Ramos (cell line): ENCODE data around the gene MRPL43.

Source experiments
- in situ Hi-C: fragments of 300-500 bp; cut with MboI; formaldehyde crosslinking; loops from one replicate; pipeline ENCODE4 v1.14.3; 2022; ENCODE audit warnings: low sequenced_read_pairs; ENCODE audit not compliant: unreplicated experiment

MRPL43 gene

DNA sequence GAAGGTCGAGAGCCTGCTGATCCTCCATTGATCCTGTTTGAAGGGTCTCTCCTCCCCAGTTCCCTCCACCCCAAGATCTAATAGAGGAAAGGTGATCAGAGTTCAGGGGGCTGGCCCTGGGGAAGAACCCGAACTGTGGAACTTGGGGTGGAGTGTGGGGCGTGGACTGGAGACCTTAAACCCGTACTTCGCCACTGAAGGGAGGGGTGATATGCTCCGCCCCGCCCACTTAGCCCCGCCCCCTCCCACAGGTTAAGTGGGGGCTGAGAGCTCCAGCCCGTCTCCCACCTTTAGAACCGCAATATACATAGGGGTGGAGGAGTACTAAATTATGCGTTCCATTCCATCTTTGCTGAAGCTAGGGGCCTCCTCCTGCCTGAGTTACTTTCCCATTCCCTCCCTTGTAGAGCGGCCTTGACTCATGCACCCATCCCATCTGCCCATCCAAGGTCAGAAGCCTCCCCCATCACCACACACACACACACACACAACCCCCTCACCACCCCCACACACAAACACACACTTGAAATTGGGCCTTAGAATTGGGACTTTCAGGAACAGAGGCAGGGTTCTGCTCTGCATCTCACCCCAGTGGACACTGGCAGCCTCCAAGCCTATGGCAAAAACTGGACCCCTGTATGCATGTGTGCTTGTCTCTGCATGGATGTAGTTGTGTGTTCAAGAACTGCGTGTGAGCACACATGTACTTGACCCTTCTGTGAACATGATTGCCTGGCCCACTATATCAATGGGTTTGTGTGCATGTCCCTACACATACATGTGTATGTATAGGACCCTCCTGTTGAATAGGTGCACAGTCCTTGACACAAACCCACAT, 17.0 kb downstream of the MRPL43 start:
- in situ Hi-C loops = no loop called here

DNA sequence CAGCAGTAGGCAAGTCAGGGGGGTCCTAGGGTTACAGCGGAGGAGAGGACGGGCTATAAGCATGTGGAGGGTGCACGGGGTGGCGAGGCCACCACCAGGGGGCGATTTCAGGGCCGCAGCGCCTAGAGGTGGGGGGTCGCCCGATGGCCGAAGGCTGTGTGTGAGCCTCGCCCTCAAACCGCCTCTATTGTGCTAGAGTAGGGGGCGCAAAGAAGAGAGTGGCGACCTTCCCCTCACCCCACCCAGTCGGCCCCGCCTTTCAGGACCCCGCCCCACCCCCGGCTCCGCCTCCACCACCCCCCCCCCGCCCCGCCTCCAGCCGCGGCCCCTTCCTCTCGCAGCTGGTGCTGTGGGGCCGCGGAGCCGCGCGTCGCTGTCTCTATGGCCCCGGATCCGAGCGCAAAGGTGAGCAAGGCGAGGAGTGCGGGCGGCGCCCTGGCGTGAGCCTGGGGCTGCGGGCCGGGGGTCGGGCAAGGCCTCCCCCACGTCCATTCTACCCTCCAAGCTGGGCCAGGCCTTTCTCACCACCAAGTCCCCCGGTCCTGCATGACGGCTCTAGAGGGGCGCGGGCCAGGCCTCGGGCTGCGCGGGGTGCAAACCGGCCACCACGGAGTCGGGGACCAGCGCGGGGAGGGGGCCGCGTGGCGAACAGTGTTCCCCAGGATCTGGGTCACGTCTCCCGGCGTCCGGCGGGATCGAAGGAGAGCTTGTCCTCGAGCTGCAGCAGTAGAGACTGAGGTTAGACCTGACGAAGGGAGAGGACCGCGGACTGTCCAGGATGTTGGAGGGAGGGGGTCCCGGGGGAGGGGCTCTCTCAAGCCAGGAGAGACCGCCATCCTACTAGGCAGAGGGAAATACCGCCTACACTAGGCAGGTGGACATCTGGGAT, 17.9 kb downstream of the MRPL43 start, which contains the start of gene SEMA4G:
TSS of gene SEMA4G (plus strand) at position 318 of the 889 bp plus-strand sequence. CDS start 3,409 bp downstream, outside the sequence.
- in situ Hi-C loops = no loop called here

DNA sequence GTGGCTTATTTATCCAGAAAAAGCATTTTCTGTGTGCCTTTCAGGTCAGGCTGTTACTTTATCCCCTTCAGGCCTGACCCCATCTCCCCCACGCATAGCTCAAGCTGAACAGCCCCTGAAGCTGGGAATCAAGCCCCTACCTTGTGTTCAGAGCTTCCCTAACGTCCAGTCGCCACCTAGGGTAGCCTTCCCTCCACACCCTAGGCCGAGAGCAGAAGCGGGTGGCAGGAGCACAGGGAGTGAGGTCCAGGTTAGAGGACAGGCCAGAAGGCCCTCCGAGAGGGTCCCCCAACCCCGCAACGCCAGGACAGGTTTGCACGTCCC, 18.5 kb downstream of the MRPL43 start:
- in situ Hi-C loops = no loop called here

DNA sequence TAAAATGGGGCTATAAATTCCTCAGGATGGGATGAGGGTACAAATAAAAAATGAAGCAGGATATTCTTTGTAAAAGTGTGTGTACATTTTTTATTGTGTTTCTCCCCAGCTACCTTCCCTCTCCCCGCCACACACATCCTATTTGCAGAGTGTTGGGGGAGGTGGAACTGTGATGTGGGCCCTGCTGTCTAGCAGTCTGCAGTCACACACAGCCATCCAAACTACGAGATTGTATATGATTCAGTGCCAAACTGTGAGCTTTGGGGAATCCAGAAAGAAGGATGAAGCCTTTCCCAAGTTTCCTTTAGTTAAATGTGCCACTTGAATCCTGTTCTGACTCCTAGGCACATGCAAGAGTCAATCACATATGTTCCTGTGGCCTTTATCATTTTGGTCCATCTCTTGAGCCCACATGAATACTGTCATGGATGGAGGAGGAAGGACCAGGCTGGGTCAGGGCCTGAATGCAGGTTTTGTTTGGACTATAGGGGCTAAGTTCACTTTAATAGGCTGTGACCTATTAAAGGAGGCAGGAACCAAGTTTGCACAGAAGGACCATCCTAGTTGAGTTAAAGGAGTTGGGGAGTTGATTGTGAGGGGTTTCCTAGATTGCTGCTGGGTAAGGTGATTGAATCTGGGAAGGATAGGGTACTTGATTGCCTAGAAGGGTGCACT, 19.1 kb downstream of the MRPL43 start:
- in situ Hi-C loops = no loop called here

DNA sequence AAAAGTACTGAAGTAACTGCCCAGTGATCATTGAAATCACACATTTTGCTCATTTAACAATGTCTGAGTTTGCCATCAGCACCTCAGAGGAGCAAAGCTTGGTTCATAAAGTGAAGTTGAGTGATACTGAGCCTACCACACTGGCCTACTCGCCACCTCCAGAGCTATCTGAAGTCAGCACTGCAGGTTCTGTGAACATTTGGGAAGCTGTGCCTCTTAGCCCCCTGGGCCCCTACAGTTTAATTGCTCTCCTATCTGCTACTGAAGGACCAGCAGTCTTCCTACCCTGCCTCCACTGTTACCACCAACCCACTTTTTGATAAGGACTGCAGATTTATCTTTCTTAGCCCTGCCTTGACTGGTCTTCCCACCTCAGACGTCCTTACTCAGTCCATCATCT, 20.0 kb downstream of the MRPL43 start:
- in situ Hi-C loops = no loop called here

DNA sequence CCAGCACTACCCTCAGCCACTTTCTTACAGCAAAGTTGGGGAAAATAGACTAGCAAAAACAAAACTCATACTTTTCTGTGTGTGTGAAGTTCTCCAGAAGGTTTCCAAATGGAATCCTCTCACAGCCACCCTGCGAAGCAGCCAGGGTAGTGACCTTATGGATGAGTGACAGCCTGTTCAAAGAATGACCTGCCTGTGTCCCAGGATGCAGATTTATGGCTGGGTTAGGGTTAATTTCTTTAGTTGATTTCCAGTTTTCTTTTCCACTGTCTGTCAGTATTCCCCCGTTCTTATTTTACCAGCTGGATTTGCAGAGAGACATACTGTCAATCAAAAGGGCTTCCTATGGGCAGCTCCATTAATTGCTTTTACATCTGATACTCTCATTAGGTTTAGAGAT, 20.4 kb downstream of the MRPL43 start:
- in situ Hi-C loops = no loop called here

DNA sequence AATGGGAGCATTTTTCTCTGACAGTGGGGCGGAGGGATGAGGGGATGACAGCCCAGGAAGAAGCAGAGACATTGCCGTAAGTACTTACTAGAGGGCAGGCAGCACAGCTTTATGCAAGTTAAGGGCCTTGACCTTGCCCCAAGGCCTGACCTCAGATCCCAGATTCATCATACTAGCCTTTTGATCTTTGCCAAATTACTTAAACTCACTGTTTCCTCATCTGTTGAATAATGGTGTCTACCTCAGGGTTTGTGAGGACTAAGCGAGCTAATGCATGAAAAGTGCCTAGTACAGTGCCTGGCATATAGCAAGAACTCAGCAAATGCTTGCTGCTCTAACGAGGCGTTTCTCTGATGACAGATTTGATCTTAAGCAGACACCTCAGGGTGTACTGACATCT, 21.5 kb downstream of the MRPL43 start:
- in situ Hi-C loops = no loop called here

DNA sequence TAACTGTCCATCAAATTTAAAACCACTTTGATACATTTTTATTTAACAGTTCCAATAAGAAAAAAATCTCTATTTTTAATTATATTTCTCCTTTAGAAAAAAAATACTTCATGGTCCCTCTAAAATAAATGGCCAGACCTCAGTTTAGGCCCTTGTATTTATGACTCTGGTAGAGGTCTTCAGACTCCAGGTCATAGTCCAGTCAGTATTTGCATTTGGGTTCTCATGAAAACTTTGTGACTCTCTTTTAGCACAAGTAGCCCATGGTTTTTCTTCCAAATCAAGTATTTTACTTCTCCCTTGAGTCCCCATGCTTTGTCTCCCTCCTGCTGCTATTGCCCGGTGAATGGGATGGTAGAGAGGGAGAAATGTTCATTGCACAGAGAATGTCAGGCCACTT, 23.5 kb downstream of the MRPL43 start:
- in situ Hi-C loops = no loop called here

DNA sequence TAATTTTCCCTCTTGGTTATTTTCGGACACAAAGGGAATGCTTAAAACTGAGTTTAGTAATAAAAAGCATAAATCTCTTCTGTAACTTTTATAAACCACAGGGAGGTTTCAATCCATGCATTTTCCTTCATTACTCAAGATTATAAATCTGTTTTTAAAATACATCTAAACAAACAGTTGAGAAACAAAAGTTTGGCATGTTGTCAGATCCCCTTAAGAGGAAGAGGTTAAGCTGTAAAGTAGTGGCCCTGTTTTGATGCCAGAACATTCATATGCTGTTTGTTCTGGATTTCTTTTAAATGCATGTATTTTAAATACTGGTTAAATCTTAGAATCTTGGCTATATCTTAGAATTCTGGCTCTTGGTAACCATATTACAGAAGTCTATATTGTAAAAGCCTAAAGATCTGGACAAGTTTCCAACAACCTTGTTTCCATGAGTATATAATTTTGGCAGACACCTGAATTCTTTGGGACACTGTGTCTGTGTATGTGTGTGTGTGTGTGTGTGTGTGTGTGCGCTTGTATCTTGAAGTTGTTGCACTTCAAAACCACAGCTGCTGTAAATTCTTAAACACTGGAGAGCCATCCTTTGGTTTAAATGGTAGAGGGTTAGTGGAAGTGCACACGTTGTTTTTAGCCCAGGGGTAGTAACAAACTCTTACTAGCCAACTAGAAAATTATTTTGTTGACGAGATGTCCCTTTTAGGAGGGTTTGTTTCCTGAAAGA, 24.8 kb downstream of the MRPL43 start:
- in situ Hi-C loops = no loop called here

DNA sequence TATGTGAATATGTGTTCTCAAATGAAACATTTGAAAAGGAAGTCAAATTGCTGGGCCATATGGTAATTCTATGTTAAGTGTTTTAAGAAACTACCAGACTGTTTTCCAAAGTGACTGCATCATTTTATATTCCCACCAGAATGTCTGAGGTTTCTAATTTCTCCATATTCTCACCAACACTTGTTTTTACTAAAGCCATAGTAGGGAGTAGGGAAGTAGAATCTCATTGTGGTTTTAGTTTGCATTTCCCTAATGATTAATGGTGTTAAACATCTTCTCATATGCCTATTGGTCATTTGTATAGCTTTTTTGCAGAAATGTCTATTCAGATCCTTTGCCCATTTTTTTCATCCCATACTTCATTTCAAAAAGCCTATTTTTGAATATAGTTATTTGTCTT, 27.0 kb downstream of the MRPL43 start:
- in situ Hi-C loops = no loop called here

DNA sequence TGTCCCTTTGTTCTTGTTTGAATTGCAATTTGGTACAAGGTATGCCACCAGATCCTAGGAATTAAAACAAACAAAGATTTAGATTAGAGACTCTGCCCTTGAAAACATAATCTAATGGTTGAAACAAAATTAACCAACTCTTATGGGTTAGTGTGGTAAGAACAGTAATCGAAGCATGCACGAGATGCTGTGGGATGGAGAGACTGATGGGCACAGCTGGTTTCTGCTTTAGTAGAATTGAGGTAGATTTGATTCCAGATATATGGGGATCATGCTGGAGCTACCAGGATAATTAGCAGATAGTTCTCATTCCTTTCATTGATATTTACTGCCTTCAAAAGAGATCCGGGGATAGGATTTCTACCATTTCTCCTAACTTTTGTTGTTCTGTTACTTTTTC, 38.4 kb downstream of the MRPL43 start:
- in situ Hi-C loops = no loop called here

DNA sequence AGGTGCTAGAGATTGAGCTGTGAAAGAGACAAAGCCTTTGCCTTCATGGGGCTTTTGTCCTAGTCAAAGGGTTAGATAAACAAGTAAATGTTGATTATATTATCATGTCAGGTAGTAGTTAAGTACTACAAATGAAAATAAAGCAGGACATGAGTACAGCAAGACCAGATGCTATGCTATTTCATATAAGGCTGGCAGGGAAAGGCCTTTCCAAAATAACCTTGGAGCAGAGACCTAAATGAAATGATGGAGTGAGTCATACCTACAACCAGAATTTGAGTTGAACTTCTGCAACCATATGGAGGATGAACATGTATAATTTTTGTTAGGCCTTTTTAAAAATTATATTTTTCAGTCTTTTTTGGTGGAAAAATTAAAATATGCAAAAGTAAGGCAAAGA, 41.5 kb downstream of the MRPL43 start:
- in situ Hi-C loops = no loop called here

DNA sequence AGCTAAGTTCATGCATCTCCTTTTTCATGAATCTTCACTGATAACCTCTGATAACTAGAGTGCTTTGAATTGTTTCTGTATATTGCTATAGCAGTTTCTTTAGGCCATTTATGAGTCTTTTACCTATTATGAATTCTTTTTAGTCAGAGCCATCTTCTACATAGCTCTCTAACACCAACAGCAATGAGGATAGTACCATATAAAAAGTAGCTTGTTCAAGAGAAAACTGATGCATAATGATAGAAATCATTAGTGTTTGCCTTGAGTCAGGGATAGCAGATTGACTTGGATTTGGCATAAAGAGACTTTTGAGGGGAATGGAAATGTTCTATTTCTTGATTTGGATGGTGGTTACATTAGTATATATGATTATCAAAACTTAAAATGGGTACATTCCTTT, 43.8 kb downstream of the MRPL43 start:
- in situ Hi-C loops = no loop called here

DNA sequence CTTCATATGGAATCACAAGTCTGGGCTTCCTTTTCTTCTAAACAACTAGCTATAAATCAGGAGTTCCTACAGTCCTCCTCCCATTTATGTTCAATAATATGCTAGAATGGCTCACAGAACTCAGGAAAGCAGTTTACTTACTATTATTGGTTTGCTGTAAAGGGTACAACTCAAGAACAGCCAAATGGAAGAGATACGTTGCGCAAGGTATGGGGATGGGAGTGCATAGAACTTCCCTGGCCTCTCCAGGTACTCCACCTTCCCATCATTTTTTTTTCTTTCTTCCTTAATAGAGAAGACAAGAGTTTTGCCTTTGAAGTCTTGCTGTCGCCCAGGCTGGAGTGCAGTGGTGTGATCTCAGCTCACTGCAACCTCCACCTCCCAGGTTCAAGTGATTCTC, 45.1 kb downstream of the MRPL43 start:
- in situ Hi-C loops = no loop called here

DNA sequence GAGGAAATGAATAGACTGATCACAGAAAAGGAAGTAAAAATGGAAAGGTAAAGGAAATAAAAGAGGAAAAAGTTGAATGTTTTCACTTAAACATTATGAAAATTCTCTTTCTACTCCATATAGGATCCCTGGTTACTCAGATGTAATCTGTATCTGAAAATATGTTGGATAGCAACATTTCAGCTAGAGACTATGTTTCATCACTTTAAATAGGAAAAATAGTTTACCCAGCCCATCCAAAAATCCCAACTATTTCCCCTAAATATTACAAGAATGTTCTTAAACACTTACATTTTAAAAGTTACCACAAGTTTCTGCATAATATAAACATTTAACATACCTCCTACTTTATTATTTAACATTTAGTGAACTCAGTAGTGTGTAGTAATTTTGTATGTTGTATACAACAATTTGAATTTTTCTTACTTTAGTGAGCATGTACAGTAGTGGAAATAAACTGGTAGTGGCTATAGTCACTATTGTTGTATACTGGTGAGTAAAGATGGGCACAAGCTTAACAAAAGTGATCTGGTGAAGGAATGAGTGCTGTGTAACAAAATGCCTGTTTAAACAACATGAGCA, 47.4 kb downstream of the MRPL43 start:
- in situ Hi-C loops = no loop called here
